Measurements from ENCODE around the gene ADAMTSL2.

GRCh38 chr9:133587051-133587450 is 52.5 kb downstream of the ADAMTSL2 start:
- TF ChIP-seq POLR2A (IDR thresholded peaks at IDR 0.05) (no peak), POLR2AphosphoS5 (IDR thresholded peaks at IDR 0.05) (no peak), CTCF (IDR thresholded peaks at IDR 0.05 in 8 of 11, conservative IDR thresholded peaks at IDR 0.05 in 3 of 11) (no peak)

All from spleen (tissue), 7 donors.